ENCODE data around the gene ANKRD28. TPM values are rescaled to one million over a fixed set of nuclear protein-coding genes. Genes with fewer than 3 reads are reported as not detected.

The ANKRD28 gene
- total and polyA plus RNA-seq, 2 of the 13 experiments (the other 11 are each of a cell fraction or from before 2014, with no cell fraction given): 21.0 to 28.9 TPM

GRCh38 chr3:15797642-15798303 lies at the start of gene ANKRD28 (continued):
- no peak for TF ChIP-seq DMTF1 (CRISPR knock-in tag; IDR thresholded peaks at IDR 0.05)
- TF ChIP-seq REL (CRISPR knock-in tag; conservative IDR thresholded peaks at IDR 0.05): no peak
- TF ChIP-seq ZNF724P (CRISPR knock-in tag; IDR thresholded peaks at IDR 0.05; ENCODE audit: borderline replicate concordance): no peak
- no peak for TF ChIP-seq PTBP1 (IDR thresholded peaks at IDR 0.05; ENCODE audit: low read depth, low read length, poor library complexity, severe bottlenecking)
- TF ChIP-seq ZNF367 (CRISPR knock-in tag; IDR thresholded peaks at IDR 0.05; ENCODE audit: borderline replicate concordance): no peak
- no peak for TF ChIP-seq AFF4 (CRISPR knock-in tag; IDR thresholded peaks at IDR 0.05)
- TF ChIP-seq CEBPG (CRISPR knock-in tag; IDR thresholded peaks at IDR 0.05): no peak
- no peak for TF ChIP-seq KLF9 (CRISPR knock-in tag; IDR thresholded peaks at IDR 0.05; ENCODE audit: low read depth)
- no peak for TF ChIP-seq ZNF24 (IDR thresholded peaks at IDR 0.05)
- TF ChIP-seq FUBP1 (CRISPR knock-in tag; IDR thresholded peaks at IDR 0.05; ENCODE audit: borderline replicate concordance): no peak
- 0 out of 4 replicates have a peak, but pooled peaks of 1 of the 2 experiments have one; percentile 4 for TF ChIP-seq MAFK (conservative IDR thresholded peaks at IDR 0.05 in 1 of 2, IDR thresholded peaks at IDR 0.05 in 1 of 2; ENCODE audit: low read length in 2 of 2)
- TF ChIP-seq ARID5B (CRISPR knock-in tag; IDR thresholded peaks at IDR 0.05): peak; percentile 13; the same call in 1 of the 2 replicates
- TF ChIP-seq ARID3A (IDR thresholded peaks at IDR 0.05; ENCODE audit: low read depth, low read length): peak; percentile 48; the same call in 1 of the 2 replicates
- no peak for TF ChIP-seq ARID2 (CRISPR knock-in tag; IDR thresholded peaks at IDR 0.05; ENCODE audit: borderline replicate concordance)
- no peak for TF ChIP-seq ZNF75D (CRISPR knock-in tag; IDR thresholded peaks at IDR 0.05; ENCODE audit: borderline replicate concordance)

All from HepG2 (cell line).